OCI-LY1 (cell line): ENCODE measurements around the gene MC5R.
"Not testable (repeated sequence)": the region's sequence is repeated elsewhere in the genome, so short reads cannot be mapped to it uniquely, and the experiment has no call there.

Experiments used
- H2AFZ ChIP-seq: fragments of 200-600 bp; sonication (generic), shearing (Covaris generic); 2 replicates; pipeline ENCODE4 v1.6.0; 2014; ENCODE audit warnings: antibody characterized with exemption, mild to moderate bottlenecking, low read length
- H3F3A ChIP-seq: fragments of 200-600 bp; sonication (generic), shearing (Covaris generic); 2 replicates; pipeline ENCODE4 v1.6.0; 2014; ENCODE audit warnings: mild to moderate bottlenecking, antibody characterized with exemption, low read length, moderate library complexity; ENCODE audit not compliant: insufficient read depth
- H3K27ac ChIP-seq: fragments of 200-600 bp; sonication (generic); 2 replicates; pipeline ENCODE4 v1.5.1; 2014; ENCODE audit warnings: low read length, mixed run types, mild to moderate bottlenecking, low read depth; ENCODE audit not compliant: poor library complexity, severe bottlenecking
- H3K27me3 ChIP-seq: fragments of 200-600 bp; sonication (generic); 2 replicates; pipeline ENCODE4 v1.6.0; 2014; ENCODE audit warnings: antibody characterized with exemption, mild to moderate bottlenecking, low read length, moderate library complexity; ENCODE audit not compliant: insufficient read depth
- H3K36me3 ChIP-seq: fragments of 200-600 bp; sonication (generic); 2 replicates; pipeline ENCODE4 v1.6.1; 2014; ENCODE audit warnings: mild to moderate bottlenecking, antibody characterized with exemption, low read length, moderate library complexity, mixed read lengths; ENCODE audit not compliant: insufficient read depth
- H3K4me1 ChIP-seq: fragments of 200-600 bp; sonication (generic); 2 replicates; pipeline ENCODE4 v1.5.1; 2014; ENCODE audit warnings: mild to moderate bottlenecking, low read length, moderate library complexity; ENCODE audit not compliant: insufficient read depth, severe bottlenecking
- H3K4me2 ChIP-seq: fragments of 200-600 bp; sonication (generic), shearing (Covaris generic); 2 replicates; pipeline ENCODE4 v1.6.1; 2014; ENCODE audit warnings: low read length
- H3K4me3 ChIP-seq: fragments of 200-600 bp; sonication (generic); 2 replicates; pipeline ENCODE4 v1.5.1; 2014; ENCODE audit warnings: low read length, low read depth, mild to moderate bottlenecking, mixed read lengths; ENCODE audit not compliant: poor library complexity, severe bottlenecking
- H3K79me2 ChIP-seq: fragments of 200-600 bp; shearing (Covaris generic); 2 replicates; pipeline ENCODE4 v1.6.1; 2016; ENCODE audit warnings: mixed run types, low read length, mixed read lengths; ENCODE audit not compliant: insufficient read depth
- H3K9ac ChIP-seq: fragments of 200-600 bp; sonication (generic), shearing (Covaris generic); 2 replicates; pipeline ENCODE4 v1.6.1; 2014; ENCODE audit warnings: mild to moderate bottlenecking, low read length, mixed read lengths
- H3K9me2 ChIP-seq: fragments of 200-600 bp; sonication (generic), shearing (Covaris generic); 2 replicates; pipeline ENCODE4 v1.6.1; 2014; ENCODE audit warnings: low read depth, mild to moderate bottlenecking, low read length, mixed read lengths
- H3K9me3 ChIP-seq: fragments of 200-600 bp; shearing (Covaris generic); 2 replicates; pipeline ENCODE4 v1.6.1; 2014; ENCODE audit warnings: low read length, mixed read lengths
- H4K20me1 ChIP-seq: fragments of 200-600 bp; sonication (generic), shearing (Covaris generic); 2 replicates; pipeline ENCODE4 v1.6.0; 2016; ENCODE audit warnings: mild to moderate bottlenecking, low read length; ENCODE audit not compliant: insufficient read depth
- EZH2 ChIP-seq: fragments of 200-600 bp; sonication (generic), shearing (Covaris generic); IDR thresholded peaks from 2 replicates; pipeline ENCODE4 v1.8.0; 2017; ENCODE audit warnings: borderline replicate concordance, mixed run types, mild to moderate bottlenecking, antibody characterized with exemption, low read length, moderate library complexity, mixed read lengths
- TF ChIP-seq, protein P1 (sequence below): fragments of 200-600 bp; sonication (generic), shearing (Covaris generic); IDR thresholded peaks from 2 replicates; pipeline ENCODE4 v1.5.1; 2017; ENCODE audit warnings: mild to moderate bottlenecking, antibody characterized with exemption, low read length, moderate library complexity, mixed read lengths

Gene MC5R

GRCh38 chr18:13849791-13850190, 25.8 kb downstream of the MC5R start:
- no peaks in the 10 kb centered on the region for H3K9me2 ChIP-seq
- H4K20me1 ChIP-seq: no peaks in the 10 kb centered on the region
- H3K9ac ChIP-seq: no peak overlapping the region
- H3F3A ChIP-seq: no peaks in the 10 kb centered on the region
- H3K4me3 ChIP-seq: no peak overlapping the region
- TF ChIP-seq, protein P1, sequence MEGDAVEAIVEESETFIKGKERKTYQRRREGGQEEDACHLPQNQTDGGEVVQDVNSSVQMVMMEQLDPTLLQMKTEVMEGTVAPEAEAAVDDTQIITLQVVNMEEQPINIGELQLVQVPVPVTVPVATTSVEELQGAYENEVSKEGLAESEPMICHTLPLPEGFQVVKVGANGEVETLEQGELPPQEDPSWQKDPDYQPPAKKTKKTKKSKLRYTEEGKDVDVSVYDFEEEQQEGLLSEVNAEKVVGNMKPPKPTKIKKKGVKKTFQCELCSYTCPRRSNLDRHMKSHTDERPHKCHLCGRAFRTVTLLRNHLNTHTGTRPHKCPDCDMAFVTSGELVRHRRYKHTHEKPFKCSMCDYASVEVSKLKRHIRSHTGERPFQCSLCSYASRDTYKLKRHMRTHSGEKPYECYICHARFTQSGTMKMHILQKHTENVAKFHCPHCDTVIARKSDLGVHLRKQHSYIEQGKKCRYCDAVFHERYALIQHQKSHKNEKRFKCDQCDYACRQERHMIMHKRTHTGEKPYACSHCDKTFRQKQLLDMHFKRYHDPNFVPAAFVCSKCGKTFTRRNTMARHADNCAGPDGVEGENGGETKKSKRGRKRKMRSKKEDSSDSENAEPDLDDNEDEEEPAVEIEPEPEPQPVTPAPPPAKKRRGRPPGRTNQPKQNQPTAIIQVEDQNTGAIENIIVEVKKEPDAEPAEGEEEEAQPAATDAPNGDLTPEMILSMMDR: no peak
- TF ChIP-seq EZH2: no peak
- H3K4me1 ChIP-seq: no peaks in the 10 kb centered on the region
- no peak overlapping the region for H2AFZ ChIP-seq
- peaks cover 9% of the 10 kb centered on the region; the same call in 1 of the 2 replicates for H3K9me3 ChIP-seq
- no peak overlapping the region for H3K27ac ChIP-seq
- no peaks in the 10 kb centered on the region for H3K36me3 ChIP-seq
- no peaks in the 10 kb centered on the region for H3K79me2 ChIP-seq
- H3K4me2 ChIP-seq: no peak overlapping the region
- no peaks in the 10 kb centered on the region; the same call in 1 of the 2 replicates for H3K27me3 ChIP-seq

DNA sequence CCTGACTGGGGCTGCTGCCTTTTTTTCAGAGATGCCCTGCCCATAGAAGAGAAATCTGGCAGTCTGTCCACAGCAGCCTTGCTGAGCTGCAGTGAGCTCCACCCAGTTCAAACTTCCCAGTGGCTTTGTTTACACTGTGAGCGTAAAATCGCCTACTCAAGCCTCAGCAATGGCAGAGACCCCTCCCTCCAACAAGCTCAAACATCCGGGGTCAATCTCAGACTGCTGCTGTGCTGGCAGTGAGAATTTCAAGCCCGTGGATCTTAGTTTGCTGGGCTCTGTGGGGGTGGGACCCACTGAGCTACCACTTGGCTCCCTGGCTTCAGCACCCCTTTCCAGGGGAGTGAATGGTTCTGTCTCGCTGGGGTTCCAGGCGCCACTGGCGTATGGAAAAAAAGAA, 38.9 kb downstream of the MC5R start:
- not testable (repeated sequence) for H3K27me3 ChIP-seq, H3K4me3 ChIP-seq, H3K79me2 ChIP-seq, H3K36me3 ChIP-seq, H3K9me2 ChIP-seq, H3K27ac ChIP-seq, H3K4me2 ChIP-seq, H4K20me1 ChIP-seq, H3K9me3 ChIP-seq, H3K4me1 ChIP-seq, H3K9ac ChIP-seq, H3F3A ChIP-seq, H2AFZ ChIP-seq

- Histone ChIP-seq H3K27me3 (no peaks in the 10 kb centered on the region; the same call in 1 of the 2 replicates), H3K9me3 (no peaks in the 10 kb centered on the region), H3K36me3 (no peaks in the 10 kb centered on the region), H4K20me1 (no peaks in the 10 kb centered on the region), H3K9ac (no peak overlapping the region), H2AFZ (no peak overlapping the region), H3K9me2 (no peaks in the 10 kb centered on the region), H3F3A (no peaks in the 10 kb centered on the region), H3K4me2 (no peak overlapping the region), H3K79me2 (no peaks in the 10 kb centered on the region), H3K4me3 (no peak overlapping the region), H3K27ac (no peak overlapping the region), H3K4me1 (no peaks in the 10 kb centered on the region)
- TF ChIP-seq, protein P1: no peak
- no peak for TF ChIP-seq EZH2
Measured at GRCh38 chr18:13868501-13869271, 44.7 kb downstream of the MC5R start.

DNA sequence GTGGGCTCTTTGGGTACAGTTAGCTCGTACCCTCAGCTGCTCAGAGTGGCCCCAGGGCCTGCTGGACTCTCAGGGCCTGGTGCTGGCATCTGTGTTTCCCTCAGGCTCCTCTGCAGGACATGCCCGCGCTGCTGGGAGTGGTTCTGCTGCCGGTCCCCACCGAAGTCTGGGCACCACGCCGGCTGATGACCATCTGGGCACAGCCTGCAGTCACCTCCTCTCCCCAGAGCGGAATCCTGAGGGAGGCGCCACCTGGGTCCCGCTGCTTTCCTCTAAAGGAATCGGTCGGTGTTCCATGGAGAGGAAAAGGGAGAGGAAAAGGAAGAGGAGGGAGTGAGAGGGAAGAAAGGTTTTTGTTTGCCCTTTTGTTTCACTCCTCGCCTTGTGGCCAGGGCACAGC, 47.8 kb downstream of the MC5R start:
- Histone ChIP-seq H3K9me2 (no peaks in the 10 kb centered on the region), H3K36me3 (no peaks in the 10 kb centered on the region), H3K9ac (no peak overlapping the region), H3K79me2 (no peaks in the 10 kb centered on the region), H3K4me1 (no peaks in the 10 kb centered on the region), H3K27me3 (no peaks in the 10 kb centered on the region; the same call in 1 of the 2 replicates), H3K4me2 (no peak overlapping the region), H3K9me3 (no peaks in the 10 kb centered on the region), H3F3A (no peaks in the 10 kb centered on the region), H3K27ac (no peak overlapping the region), H2AFZ (no peak overlapping the region), H3K4me3 (no peak overlapping the region), H4K20me1 (no peaks in the 10 kb centered on the region)
- no peak for TF ChIP-seq EZH2
- TF ChIP-seq, protein P1: no peak
